ENCODE measurements around the gene CHAT.

Gene CHAT

DNA sequence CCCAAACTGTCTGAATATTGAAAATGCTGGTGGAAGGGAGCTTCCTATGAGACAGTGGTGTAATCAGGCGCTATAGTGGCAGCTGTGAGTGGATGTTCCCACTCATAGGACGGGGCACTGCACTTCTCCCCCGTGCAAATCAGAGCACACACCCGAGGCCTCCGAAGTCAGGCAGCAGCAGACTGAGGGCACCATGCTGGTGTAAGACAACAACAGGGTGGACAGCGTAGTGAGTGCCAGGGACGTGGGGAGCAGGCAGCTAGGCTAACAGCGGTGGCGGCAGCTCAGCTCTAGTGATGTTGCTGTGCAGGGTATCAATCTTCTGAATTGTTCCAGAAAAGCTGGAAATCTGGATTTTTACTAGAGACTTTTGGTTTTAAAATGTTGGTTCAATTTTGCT is 84.8 kb downstream of the CHAT start:
- TF ChIP-seq, protein P1, sequence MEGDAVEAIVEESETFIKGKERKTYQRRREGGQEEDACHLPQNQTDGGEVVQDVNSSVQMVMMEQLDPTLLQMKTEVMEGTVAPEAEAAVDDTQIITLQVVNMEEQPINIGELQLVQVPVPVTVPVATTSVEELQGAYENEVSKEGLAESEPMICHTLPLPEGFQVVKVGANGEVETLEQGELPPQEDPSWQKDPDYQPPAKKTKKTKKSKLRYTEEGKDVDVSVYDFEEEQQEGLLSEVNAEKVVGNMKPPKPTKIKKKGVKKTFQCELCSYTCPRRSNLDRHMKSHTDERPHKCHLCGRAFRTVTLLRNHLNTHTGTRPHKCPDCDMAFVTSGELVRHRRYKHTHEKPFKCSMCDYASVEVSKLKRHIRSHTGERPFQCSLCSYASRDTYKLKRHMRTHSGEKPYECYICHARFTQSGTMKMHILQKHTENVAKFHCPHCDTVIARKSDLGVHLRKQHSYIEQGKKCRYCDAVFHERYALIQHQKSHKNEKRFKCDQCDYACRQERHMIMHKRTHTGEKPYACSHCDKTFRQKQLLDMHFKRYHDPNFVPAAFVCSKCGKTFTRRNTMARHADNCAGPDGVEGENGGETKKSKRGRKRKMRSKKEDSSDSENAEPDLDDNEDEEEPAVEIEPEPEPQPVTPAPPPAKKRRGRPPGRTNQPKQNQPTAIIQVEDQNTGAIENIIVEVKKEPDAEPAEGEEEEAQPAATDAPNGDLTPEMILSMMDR (IDR thresholded peaks at IDR 0.05; ENCODE audit: low read depth, low read length): no peak

DNA sequence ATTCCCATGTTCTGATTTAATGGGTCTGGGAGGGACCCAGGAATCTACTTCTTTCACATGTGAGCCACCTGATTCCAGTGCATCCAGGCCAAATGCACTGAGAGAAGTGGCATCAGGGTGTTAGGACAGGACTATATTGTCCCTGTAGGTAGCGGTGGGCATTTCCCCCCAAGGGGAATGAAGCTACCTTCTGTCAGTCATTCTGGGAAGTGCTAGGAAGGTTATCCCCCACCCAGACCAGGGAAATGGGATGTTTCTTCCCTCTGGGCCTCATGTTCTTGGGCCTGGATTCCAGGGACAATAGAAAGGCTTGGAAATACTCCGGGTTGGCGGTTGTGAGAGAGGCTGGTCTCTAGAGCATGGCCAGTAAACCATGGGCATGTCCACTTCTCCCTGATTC is 86.4 kb downstream of the CHAT start:
- H3K27me3 ChIP-seq: no peaks in the 10 kb centered on the region
- no peak for DNase-seq
- TF ChIP-seq, protein P1 (IDR thresholded peaks at IDR 0.05; ENCODE audit: low read depth, low read length): no peak
- no peaks in the 10 kb centered on the region for H3K4me1 ChIP-seq
- H3K4me3 ChIP-seq (ENCODE audit: low read depth, low read length): no peak overlapping the region
- H3K36me3 ChIP-seq: no peaks in the 10 kb centered on the region
- H3K9me3 ChIP-seq: no peaks in the 10 kb centered on the region

More for the DNA sequence above, 84.8 kb downstream of the CHAT start:
- no peak for DNase-seq
- H3K27me3 ChIP-seq: no peaks in the 10 kb centered on the region
- H3K4me3 ChIP-seq (ENCODE audit: low read depth, low read length): no peak overlapping the region
- no peaks in the 10 kb centered on the region for H3K36me3 ChIP-seq
- H3K9me3 ChIP-seq: no peaks in the 10 kb centered on the region
- H3K4me1 ChIP-seq: no peaks in the 10 kb centered on the region

DNA sequence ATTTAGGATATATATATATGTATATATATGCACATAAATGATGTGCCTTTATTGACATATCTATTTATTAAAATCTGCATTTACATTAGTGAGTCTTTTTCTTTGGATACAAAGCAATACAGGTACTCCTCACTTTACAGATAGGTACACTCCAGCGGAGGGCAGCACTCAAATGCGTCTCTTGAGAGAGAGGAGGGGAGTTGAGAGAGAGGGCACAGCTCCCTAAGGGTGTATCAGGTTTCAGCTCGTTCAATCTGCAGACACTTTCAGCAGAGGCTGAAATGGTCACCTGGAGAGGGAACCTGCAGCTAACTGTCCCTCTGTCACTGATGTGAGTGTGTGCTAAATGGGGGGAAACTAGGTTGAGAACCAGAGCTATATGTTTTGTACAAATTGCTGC is 87.2 kb downstream of the CHAT start:
- no peaks in the 10 kb centered on the region for H3K36me3 ChIP-seq
- H3K4me1 ChIP-seq: no peaks in the 10 kb centered on the region
- TF ChIP-seq, protein P1 (IDR thresholded peaks at IDR 0.05; ENCODE audit: low read depth, low read length): no peak
- H3K27me3 ChIP-seq: no peaks in the 10 kb centered on the region
- H3K9me3 ChIP-seq: no peaks in the 10 kb centered on the region
- no peak overlapping the region for H3K4me3 ChIP-seq (ENCODE audit: low read depth, low read length)
- no peak for DNase-seq

DNA sequence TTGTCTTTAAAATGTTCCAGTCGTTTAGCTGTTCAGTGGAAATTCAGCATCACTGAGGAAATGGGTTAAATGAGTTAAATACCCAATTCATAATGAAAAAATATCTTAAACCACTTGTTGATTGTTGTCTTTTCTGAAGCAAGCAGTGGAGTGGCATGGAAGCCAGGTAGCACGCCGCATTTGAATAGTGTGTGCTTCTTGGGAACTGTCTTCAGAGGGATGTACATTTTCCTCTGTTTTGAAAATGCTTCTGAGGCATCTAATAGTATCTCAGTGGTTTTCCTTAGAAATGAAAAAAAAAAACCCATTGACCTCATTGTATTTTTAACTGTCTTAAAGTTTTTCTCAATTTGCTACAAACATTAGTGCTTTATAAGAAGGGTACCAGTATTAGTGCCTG is 93.7 kb downstream of the CHAT start:
- DNase-seq: no peak
- TF ChIP-seq, protein P1 (IDR thresholded peaks at IDR 0.05; ENCODE audit: low read depth, low read length): no peak
- Histone ChIP-seq H3K9me3 (no peaks in the 10 kb centered on the region), H3K4me3 (ENCODE audit: low read depth, low read length) (no peak overlapping the region), H3K27me3 (no peaks in the 10 kb centered on the region), H3K36me3 (no peaks in the 10 kb centered on the region), H3K4me1 (no peaks in the 10 kb centered on the region; the same call in 1 of the 2 replicates)

DNA sequence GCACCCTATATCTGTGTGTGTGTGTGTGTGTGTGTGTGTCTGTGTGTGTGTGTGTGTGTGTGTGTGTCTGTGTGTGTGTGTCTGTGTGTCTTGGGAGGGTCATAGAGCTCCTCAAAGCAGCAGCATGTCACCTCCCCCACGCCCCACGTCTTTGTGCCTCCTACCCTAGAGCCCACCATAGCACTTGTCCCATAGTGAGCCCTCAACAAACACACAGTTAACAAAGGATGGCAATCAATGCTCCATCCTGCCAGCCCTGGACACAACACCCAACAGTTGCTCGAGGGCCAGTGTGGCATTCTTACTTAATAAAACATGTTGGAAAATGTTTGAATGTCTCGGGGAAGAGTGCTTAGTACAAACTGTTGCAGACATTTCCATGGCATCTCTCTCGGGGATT is 96.1 kb downstream of the CHAT start:
- TF ChIP-seq, protein P1 (IDR thresholded peaks at IDR 0.05; ENCODE audit: low read depth, low read length): no peak
- H3K4me3 ChIP-seq (ENCODE audit: low read depth, low read length): no peak overlapping the region
- no peaks in the 10 kb centered on the region for H3K27me3 ChIP-seq
- H3K4me1 ChIP-seq: no peaks in the 10 kb centered on the region; the same call in 1 of the 2 replicates
- H3K36me3 ChIP-seq: no peaks in the 10 kb centered on the region
- no peak for DNase-seq
- H3K9me3 ChIP-seq: no peaks in the 10 kb centered on the region

DNA sequence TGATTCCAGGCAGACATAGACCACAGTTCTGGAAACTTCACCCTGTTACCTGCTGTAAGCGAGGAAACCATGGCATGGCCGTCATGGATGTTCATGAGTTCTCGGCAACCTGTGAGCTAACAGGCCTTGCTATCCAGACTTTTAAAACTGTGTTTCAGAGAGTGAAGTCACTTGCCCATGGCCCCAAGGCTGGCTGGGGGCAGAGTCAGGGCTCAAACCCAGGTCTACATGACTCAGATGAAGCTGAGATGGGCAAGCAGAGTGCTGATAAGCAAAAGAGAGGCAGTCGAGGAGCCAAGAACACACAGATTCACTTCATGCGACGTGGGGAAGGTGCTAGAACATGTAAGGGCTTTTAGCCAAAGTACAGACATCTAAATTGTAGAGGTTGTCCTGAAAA is 97.1 kb downstream of the CHAT start:
- no peak overlapping the region for H3K4me3 ChIP-seq (ENCODE audit: low read depth, low read length)
- TF ChIP-seq, protein P1 (IDR thresholded peaks at IDR 0.05; ENCODE audit: low read depth, low read length): no peak
- H3K4me1 ChIP-seq: no peaks in the 10 kb centered on the region; the same call in 1 of the 2 replicates

More for the DNA sequence above, 97.1 kb downstream of the CHAT start:
- no peak for DNase-seq
- Histone ChIP-seq H3K27me3 (no peaks in the 10 kb centered on the region), H3K9me3 (no peaks in the 10 kb centered on the region), H3K36me3 (no peaks in the 10 kb centered on the region)
